NCI-H524 (cell line): Measurements from ENCODE around the gene NIT2.

Experiments
- DNase-seq, 2 experiments: peaks; one replicate each; lab custom pipeline; 2025; lab: John Stamatoyannopoulos, UW

NIT2 gene

DNA sequence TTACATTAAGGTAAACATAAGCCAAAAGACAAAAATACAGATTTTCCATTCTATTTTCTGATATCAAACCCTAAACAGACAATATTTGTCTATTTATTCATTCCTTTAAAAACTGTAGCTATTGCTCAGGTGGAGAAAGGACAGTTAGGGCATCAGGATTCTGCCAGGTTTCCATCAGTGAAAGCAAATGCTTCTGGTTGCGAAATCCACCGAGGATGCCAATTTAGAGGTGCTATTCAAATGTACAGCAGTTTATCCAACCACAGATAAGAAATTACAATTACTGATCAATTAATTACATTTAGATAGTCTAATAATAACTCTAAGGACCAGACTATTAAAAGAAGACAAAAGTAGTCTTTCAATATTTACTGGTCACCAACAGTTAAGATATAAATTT lies 62.4 kb downstream of the NIT2 start:
- no peak for DNase-seq

DNA sequence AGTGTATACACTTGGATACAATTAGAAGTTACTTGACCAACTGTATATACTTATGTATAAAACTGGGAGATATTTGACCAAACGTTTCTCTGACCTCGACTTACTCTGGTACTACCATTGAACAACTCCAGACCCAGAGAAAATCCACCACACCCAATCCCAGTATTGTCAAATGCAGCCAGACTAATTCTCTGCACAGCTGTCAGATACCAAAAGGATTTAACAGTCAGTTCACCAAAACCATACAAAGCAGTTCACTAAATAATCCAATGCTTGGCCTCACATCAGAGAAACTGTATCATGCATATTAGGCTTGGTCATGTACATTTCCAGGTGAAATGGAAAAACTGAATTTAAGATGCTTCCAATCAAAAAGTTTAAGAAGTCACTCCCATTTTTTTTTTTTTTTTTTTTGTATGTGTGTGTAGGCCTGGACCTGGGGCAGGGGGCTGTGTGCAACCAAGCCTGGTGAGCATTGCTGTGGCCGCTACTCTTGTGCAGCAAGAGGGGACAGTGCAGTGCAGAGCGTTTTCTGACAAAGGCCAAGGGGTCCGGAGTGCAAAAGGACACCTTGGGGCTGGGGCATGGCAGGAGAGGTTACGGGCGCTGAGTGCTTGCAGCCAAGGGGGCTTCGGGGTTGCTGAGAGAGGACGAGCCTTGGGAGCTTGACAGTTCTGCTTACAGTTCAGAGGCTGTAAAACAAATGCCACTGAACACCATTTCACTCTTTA lies 64.9 kb downstream of the NIT2 start:
- peak in 1 of 2 experiments; percentile 35 for DNase-seq

DNA sequence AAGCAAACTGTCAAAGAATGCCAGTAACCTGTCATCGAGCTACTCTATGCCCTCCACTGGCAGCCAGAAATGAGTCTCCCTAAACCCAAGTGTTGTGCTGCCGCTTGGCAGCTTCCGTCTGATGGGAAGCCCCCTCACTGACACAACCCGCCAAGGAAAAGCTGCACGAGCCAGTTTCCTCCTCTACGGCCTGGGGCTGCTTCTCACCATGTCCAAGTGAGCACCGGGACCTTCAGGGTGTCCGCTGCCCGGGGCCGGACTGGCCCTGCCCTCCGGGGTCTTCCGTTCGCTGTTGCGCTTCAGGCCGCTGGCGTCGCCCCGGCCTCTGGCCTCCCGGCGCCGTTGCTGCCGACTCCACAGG lies 65.8 kb downstream of the NIT2 start:
- peak in 1 of 2 experiments; percentile 61 for DNase-seq

DNA sequence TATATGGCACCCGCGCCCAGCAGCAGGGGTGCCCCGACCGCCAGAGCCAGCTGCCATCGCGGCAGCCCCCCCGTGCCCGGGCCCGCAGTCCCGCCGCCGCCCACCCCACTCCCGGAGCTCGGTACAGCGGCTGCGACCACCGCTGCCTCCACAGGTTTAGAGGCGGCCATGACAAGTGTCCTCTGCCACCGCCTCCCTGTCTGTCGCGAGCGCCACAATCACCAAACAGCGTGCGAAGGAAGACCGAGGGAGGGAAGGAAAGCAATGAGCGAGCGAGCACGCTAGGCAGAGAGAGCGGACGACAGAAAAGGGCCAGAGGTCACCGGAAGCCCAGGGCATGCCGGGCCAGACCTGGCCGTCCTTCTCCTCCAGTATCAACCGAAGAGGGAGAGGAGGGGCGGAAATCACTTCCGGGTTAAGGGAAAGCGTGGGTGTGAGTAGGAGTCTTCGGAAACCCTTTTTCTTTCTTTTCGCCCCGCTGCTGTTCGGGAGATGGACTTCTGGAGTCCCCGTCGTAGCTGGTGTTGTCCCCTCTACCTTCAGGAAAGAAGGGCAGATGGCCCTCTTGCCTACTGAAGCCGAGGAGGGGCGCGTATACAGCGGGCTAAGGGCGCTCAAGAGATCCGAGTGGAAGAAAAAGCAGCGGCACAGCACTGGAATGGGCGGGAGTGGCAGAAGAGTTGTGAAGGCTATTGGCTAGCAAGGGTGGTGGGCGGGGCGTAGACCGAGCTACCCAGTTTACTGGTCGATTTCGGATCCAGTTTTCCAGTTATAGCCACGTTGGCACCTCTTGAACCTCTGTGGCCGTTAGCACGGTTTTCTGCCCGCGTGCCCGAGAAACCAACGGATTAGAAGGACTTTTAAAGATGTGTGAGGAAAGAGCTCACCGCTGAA lies 66.5 kb downstream of the NIT2 start, which contains the start of the genes LNP1 and TOMM70:
Gene LNP1, plus strand, starts transcription at position 760 of the 894 bp plus-strand sequence. CDS start 28,191 bp downstream, outside the sequence.
Gene TOMM70, minus strand, starts transcription at position 310 of the 894 bp plus-strand sequence. Its CDS starts 140 bp downstream, at position 170.
- peak; percentile 100 for DNase-seq

DNA sequence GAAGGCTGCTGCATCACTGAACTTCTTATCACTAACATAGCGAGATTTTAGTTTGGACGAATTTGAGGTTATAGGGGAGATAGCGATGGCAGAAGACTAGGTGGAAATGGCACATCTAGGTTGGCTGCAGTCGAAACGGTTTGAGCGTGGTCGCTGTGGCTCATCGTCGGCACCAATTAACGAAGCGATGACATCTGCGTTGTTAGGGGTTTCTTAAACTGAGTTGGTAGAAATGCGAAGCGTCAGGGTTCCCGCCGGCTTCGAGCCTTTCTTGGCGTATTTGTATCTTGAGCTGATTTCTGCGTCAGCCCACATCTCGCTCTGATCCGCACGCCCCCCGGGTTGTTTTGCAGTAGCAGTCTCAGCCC lies 67.1 kb downstream of the NIT2 start:
- peak; percentile 86 to 88 for DNase-seq

DNA sequence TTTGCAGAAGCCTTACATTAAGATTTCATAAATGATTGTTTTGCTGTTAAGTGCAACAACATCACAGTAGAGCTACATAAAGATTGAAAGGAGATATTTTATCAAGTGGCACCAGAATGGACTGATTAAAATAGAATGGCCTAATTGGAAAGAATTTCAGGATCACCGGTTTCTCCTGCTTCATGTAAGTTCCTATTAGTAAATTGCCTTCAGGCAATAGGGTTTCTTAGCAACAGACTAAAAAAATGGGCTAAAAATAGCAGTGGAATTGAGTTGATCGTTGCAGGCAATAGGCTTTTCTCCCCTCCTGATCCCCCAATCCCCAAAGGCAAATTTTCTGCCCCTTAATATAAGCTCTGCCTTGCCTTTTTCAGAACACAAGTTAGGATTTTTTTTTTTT lies 67.7 kb downstream of the NIT2 start:
- peak in 1 of 2 experiments; percentile 69 for DNase-seq

DNA sequence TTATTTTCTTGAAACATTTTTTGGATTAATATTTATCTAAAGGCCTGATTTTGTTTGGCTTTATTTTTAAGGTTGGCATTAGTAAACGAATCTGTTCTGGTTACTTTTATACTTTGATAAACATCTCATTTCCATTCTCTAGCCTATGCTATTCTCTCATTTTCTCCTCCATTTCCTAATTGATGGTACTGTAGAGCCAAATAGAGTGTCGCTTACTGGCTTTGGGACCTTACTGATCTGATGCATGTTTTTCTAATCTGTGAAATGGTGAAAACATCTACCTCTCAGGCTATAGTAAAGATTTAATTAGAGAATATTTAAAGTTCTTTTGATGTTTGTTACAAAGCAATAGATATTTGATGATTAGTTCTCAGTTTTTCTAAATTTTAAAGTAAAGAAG lies 68.3 kb downstream of the NIT2 start:
- peak; percentile 14 to 46 for DNase-seq

DNA sequence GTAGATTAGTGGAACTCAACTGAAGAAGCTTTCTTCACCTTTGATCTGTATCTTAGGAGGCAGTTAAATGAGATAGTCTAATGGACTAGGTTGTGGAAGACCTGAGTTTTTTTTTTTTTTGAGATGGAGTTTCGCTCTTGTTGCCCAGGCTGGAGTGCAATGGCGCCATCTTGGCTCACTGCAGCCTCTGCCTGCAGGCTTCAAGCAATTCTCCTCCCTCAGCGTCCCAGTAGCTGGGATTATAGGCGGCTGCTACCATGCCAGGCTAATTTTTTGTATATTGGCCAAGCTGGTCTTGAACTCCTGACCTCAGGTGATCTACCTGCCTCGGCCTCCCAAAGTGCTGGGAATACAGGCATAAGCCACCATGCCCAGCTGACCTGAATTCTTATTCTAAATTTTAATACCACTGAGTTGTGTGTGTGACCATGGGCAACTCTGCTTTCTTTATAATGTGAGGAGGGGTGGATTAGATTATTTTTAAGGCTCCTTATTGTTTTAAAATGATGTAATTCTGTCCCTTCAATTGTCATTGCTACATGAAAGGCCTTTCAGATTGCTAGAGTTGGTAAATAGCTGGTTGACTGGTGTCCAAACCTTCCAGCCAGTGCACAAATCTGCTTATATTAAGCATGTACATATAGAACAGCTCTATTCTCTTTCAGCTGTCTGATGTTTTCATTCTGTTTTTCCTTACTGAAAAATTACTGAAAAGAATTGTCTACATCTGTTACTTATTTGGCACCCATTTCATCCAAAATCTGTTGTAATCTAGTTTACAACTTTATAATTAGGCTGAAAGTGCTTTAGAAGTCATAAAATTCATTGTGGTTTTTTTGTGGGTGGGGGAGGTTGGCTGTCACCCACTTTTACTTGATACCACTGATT lies 69.0 kb downstream of the NIT2 start:
- DNase-seq, result peak; percentile 42 to 69

DNA sequence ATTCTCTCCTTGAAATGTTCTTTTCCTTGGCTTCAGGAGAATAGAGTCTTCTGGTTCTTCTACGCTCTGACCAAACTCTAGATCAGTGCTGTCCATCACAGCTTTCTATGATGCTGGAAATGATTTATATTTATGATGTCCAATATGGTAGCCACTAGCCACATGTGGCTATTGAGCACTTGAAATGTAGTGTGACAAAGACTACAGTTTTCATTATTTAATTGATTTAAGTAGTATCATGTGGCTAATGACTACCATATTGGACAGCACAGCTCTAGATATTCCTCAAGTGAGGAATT lies 69.6 kb downstream of the NIT2 start:
- no peak for DNase-seq

DNA sequence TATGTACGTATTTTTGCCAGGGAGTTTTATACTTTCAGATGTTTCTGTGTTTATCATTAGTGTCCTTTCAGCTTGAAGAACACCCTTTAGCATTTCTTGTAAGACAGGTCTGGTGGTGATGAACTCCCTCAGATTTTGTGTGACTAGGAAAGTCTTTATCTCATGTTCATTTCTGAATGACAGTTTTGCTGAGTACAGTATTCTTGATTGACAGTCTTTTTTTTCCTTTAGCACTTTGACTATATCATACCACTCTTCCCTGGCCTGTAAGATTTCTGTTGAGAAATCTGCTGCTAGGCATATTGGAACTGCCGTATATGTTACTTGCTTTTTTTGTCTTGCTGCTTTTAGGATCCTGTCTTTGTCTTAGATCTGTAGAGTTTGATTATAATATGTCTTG lies 72.6 kb downstream of the NIT2 start:
- no peak for DNase-seq

DNA sequence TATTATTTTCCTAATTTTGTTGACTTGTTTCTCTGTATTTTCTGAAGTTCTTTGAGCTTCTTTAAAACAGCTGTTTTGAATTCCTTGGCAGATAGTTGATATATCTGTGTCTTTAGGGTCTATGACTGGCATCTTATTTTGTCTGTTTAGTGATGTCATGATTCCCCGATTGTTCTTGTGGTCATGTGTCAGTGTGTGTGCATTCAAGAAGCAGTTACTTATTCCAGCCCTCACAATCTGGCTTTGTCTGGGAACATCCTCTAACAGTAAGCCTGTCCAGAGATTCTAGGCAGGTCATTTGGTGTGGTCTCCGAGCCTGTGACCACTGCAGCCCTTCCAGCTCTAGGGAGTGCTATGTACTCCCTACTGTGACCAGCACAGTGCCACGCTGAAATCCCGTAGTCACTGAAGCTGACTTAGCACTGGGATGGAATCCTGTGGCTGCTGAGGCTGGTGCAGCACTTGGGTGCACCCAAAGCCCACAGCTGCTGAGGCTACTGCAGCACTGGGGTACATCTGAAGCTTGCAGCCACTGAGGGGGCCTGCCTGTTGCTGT lies 73.5 kb downstream of the NIT2 start:
- DNase-seq, result no peak
